Gastroesophageal sphincter (tissue), 3 donors: ENCODE data around the gene GSTM4.
"Not testable (repeated sequence)": the region's sequence is repeated elsewhere in the genome, so short reads cannot be mapped to it uniquely, and the experiment has no call there.

Experiments
- EP300 ChIP-seq: sonication (generic); formaldehyde crosslinking; IDR thresholded peaks from one replicate; pipeline ENCODE4 v1.6.1; 2017; ENCODE audit warnings: antibody characterized with exemption, mild to moderate bottlenecking
- POLR2A ChIP-seq, 2 donors: fragments of 450-650 bp; IDR thresholded peaks; one replicate each; pipeline ENCODE4 v1.6.1; 2017; ENCODE audit warnings: antibody characterized with exemption in 2 of 2, mild to moderate bottlenecking in 2 of 2, moderate library complexity in 1 of 2
- POLR2AphosphoS5 ChIP-seq: sonication (generic); formaldehyde crosslinking; IDR thresholded peaks from one replicate; pipeline ENCODE4 v1.6.1; 2017; ENCODE audit warnings: antibody characterized with exemption
- TF ChIP-seq, protein P1 (sequence below), 4 experiments: fragments of 200-600 bp in 2 of 4; fragments of 450-650 bp in 2 of 4; sonication (generic) in 1 of 4; IDR thresholded peaks; one replicate each; pipeline ENCODE4 v1.5.1; 2017 to 2019; ENCODE audit warnings: antibody characterized with exemption in 4 of 4, mild to moderate bottlenecking in 2 of 4, moderate library complexity in 2 of 4

DNA sequence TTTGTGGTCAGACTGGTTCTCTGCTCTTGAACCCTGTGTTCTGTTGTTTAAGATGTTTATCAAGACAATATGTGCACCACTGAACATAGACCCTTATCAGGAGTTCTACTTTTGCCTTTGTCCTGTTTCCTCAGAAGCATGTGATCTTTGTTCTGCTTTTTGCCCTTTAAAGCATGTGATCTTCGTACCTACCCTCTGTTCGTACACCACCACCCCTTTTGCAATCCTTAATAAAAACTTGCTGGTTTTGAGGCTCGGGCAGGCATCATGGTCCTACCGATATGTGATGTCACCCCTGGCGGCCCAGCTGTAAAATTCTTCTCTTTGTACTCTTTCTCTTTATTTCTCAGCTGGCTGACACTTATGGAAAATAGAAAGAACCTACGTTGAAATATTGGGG lies 28.9 kb downstream of the GSTM4 start:
- TF ChIP-seq POLR2A (IDR thresholded peaks at IDR 0.05); POLR2AphosphoS5; EP300: not testable (repeated sequence)
- TF ChIP-seq, protein P1, sequence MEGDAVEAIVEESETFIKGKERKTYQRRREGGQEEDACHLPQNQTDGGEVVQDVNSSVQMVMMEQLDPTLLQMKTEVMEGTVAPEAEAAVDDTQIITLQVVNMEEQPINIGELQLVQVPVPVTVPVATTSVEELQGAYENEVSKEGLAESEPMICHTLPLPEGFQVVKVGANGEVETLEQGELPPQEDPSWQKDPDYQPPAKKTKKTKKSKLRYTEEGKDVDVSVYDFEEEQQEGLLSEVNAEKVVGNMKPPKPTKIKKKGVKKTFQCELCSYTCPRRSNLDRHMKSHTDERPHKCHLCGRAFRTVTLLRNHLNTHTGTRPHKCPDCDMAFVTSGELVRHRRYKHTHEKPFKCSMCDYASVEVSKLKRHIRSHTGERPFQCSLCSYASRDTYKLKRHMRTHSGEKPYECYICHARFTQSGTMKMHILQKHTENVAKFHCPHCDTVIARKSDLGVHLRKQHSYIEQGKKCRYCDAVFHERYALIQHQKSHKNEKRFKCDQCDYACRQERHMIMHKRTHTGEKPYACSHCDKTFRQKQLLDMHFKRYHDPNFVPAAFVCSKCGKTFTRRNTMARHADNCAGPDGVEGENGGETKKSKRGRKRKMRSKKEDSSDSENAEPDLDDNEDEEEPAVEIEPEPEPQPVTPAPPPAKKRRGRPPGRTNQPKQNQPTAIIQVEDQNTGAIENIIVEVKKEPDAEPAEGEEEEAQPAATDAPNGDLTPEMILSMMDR (IDR thresholded peaks at IDR 0.05) = not testable (repeated sequence)
